ENCODE data around the gene STXBP5. TPM values are rescaled to one million over a fixed set of nuclear protein-coding genes. Genes with fewer than 3 reads are reported as not detected.

The STXBP5 gene
- polyA plus RNA-seq, 1 of the 3 experiments (the other 2 are of a cell fraction) = 9.9 TPM

DNA sequence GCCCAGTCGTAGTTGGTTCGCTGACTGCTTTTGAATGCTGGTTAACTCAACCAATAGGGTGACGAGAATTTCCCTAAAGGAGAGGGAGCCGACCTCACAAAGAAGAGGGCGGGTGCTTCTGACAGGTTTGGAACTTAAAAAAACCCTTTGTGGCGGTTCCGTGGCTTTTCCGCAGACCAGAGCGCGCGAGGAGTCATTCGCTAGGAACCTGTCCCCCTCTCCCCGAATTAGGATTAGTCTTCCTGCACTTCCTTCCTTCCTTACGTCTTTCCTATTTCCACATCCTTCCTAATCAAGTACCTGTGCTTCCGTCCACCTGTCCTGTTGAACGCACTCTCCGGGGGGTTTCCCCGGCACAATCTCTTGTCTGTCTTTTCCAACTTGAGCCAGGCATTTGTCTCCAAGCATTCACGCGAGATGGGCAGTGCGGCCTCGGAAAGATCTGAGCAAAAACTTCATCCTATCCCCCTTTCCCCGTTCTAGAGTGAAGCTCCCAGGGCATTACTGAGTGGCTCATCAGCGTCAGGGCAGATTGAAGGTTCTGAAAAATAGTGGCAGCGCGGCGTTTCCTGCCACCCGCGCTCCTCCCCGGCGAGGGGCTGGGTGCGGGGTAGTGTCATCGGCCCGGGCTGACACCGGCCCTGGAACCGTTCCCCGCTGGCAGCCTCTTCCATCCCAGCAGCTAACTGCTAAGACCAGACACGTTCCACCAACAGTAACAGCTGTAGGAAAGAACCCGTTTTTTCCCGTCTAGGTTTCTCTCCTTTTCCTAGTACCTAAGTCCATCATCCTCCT, 1.5 kb upstream of the STXBP5 start:
- ChIA-PET CTCF (interaction anchor here (0.6 to 2.0 kb wide), 6 partner anchors 10 to 377 kb away, joined by 3 to 6 read pairs (median 4); no protein-coding TSS in a partner anchor), POLR2A (no interaction called here)
- peak; percentile 87 for DNase-seq

More for the DNA sequence above, 1.5 kb upstream of the STXBP5 start:
- Histone ChIP-seq H3K9me2 (no peaks in the 10 kb centered on the region), H4K20me1 (ENCODE audit: insufficient read depth) (peaks cover 19% of the 10 kb centered on the region), H3K9me3 (no peaks in the 10 kb centered on the region), H3K36me3 (replicated peaks in 1 of 2; ENCODE audit: control insufficient read depth in 1 of 2, insufficient read depth in 2 of 2, low read length in 1 of 2) (peaks cover 0 to 5% of the 10 kb centered on the region in 2 experiments), H3K27ac (ENCODE audit: low read depth in 2 of 2, low read length in 1 of 2) (peak overlapping the region; percentile 81 to 95), H3F3A (replicated peaks; ENCODE audit: insufficient read depth) (peaks cover 29% of the 10 kb centered on the region), H3K4me3 (ENCODE audit: low read depth in 2 of 2, low read length in 1 of 2) (peak overlapping the region; percentile 81 to 92), H3K79me2 (ENCODE audit: insufficient read depth) (peaks cover 43% of the 10 kb centered on the region), H3K27me3 (ENCODE audit: insufficient read depth) (no peaks in the 10 kb centered on the region), H2AFZ (ENCODE audit: low read depth) (peak overlapping the region; percentile 99), H3K4me2 (peak overlapping the region; percentile 98), H3K9ac (peak overlapping the region; percentile 78), H3K4me1 (ENCODE audit: control insufficient read depth in 1 of 2, insufficient read depth in 2 of 2, low read depth in 1 of 2, low read length in 1 of 2) (peaks cover 0 to under 1% of the 10 kb centered on the region in 2 experiments; a peak in 2 of 4 replicates)
- under 1% methylated on average over 22 of the region's 40 CpGs for WGBS (ENCODE audit: low lambda C conversion rate)
- TF ChIP-seq, protein P1, sequence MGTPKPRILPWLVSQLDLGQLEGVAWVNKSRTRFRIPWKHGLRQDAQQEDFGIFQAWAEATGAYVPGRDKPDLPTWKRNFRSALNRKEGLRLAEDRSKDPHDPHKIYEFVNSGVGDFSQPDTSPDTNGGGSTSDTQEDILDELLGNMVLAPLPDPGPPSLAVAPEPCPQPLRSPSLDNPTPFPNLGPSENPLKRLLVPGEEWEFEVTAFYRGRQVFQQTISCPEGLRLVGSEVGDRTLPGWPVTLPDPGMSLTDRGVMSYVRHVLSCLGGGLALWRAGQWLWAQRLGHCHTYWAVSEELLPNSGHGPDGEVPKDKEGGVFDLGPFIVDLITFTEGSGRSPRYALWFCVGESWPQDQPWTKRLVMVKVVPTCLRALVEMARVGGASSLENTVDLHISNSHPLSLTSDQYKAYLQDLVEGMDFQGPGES (IDR thresholded peaks at IDR 0.05; ENCODE audit: low read depth, low read length) = peak; percentile 85
- no peak for TF ChIP-seq TEAD4 (IDR thresholded peaks at IDR 0.05; ENCODE audit: borderline replicate concordance, insufficient read depth)
- TF ChIP-seq MEF2A (IDR thresholded peaks at IDR 0.05; ENCODE audit: borderline replicate concordance, low read depth) = no peak
- no peak for TF ChIP-seq RAD21 (IDR thresholded peaks at IDR 0.05; ENCODE audit: low read length)
- TF ChIP-seq RXRA (IDR thresholded peaks at IDR 0.05; ENCODE audit: borderline replicate concordance, low read depth) = no peak
- TF ChIP-seq, protein P2, sequence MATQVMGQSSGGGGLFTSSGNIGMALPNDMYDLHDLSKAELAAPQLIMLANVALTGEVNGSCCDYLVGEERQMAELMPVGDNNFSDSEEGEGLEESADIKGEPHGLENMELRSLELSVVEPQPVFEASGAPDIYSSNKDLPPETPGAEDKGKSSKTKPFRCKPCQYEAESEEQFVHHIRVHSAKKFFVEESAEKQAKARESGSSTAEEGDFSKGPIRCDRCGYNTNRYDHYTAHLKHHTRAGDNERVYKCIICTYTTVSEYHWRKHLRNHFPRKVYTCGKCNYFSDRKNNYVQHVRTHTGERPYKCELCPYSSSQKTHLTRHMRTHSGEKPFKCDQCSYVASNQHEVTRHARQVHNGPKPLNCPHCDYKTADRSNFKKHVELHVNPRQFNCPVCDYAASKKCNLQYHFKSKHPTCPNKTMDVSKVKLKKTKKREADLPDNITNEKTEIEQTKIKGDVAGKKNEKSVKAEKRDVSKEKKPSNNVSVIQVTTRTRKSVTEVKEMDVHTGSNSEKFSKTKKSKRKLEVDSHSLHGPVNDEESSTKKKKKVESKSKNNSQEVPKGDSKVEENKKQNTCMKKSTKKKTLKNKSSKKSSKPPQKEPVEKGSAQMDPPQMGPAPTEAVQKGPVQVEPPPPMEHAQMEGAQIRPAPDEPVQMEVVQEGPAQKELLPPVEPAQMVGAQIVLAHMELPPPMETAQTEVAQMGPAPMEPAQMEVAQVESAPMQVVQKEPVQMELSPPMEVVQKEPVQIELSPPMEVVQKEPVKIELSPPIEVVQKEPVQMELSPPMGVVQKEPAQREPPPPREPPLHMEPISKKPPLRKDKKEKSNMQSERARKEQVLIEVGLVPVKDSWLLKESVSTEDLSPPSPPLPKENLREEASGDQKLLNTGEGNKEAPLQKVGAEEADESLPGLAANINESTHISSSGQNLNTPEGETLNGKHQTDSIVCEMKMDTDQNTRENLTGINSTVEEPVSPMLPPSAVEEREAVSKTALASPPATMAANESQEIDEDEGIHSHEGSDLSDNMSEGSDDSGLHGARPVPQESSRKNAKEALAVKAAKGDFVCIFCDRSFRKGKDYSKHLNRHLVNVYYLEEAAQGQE (IDR thresholded peaks at IDR 0.05; ENCODE audit: low read depth, low read length) = no peak
- TF ChIP-seq GATA2 (CRISPR knock-in tag; IDR thresholded peaks at IDR 0.05) = no peak
- TF ChIP-seq, protein P3, sequence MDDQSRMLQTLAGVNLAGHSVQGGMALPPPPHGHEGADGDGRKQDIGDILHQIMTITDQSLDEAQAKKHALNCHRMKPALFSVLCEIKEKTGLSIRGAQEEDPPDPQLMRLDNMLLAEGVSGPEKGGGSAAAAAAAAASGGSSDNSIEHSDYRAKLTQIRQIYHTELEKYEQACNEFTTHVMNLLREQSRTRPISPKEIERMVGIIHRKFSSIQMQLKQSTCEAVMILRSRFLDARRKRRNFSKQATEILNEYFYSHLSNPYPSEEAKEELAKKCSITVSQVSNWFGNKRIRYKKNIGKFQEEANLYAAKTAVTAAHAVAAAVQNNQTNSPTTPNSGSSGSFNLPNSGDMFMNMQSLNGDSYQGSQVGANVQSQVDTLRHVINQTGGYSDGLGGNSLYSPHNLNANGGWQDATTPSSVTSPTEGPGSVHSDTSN (IDR thresholded peaks at IDR 0.05) = peak; percentile 95
- TF ChIP-seq MXI1 (IDR thresholded peaks at IDR 0.05; ENCODE audit: low read depth, low read length) = 0 out of 2 replicates have a peak, but pooled peaks have one; percentile 9
- no peak for TF ChIP-seq SMC3 (IDR thresholded peaks at IDR 0.05; ENCODE audit: low read depth, low read length)
- TF ChIP-seq USF2 (IDR thresholded peaks at IDR 0.05; ENCODE audit: borderline replicate concordance, low read depth, low read length) = no peak
- TF ChIP-seq TAF1 (IDR thresholded peaks at IDR 0.05; ENCODE audit: borderline replicate concordance, low read depth, low read length) = 0 out of 2 replicates have a peak, but pooled peaks have one; percentile 22
- no peak for TF ChIP-seq FOSL2 (IDR thresholded peaks at IDR 0.05; ENCODE audit: borderline replicate concordance, low read depth)
- TF ChIP-seq EZH2phosphoT487 (IDR thresholded peaks at IDR 0.05; ENCODE audit: borderline replicate concordance, low read depth) = no peak
- TF ChIP-seq, protein P4, sequence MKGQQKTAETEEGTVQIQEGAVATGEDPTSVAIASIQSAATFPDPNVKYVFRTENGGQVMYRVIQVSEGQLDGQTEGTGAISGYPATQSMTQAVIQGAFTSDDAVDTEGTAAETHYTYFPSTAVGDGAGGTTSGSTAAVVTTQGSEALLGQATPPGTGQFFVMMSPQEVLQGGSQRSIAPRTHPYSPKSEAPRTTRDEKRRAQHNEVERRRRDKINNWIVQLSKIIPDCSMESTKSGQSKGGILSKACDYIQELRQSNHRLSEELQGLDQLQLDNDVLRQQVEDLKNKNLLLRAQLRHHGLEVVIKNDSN (IDR thresholded peaks at IDR 0.05; ENCODE audit: borderline replicate concordance, low read depth) = no peak
- peak; percentile 54 for TF ChIP-seq GABPA (IDR thresholded peaks at IDR 0.05; ENCODE audit: low read depth)
- peak; percentile 80 for TF ChIP-seq POLR2AphosphoS5 (IDR thresholded peaks at IDR 0.05; ENCODE audit: low read depth, low read length)
- TF ChIP-seq SIN3A (IDR thresholded peaks at IDR 0.05; ENCODE audit: borderline replicate concordance, low read depth, low read length) = peak; percentile 58; the same call in 1 of the 2 replicates
- no peak for TF ChIP-seq FOXJ3 (CRISPR knock-in tag; IDR thresholded peaks at IDR 0.05)
- TF ChIP-seq CHD2 (IDR thresholded peaks at IDR 0.05; ENCODE audit: low read length, partially characterized antibody) = peak; percentile 75
- TF ChIP-seq, protein P5, sequence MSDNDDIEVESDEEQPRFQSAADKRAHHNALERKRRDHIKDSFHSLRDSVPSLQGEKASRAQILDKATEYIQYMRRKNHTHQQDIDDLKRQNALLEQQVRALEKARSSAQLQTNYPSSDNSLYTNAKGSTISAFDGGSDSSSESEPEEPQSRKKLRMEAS (IDR thresholded peaks at IDR 0.05; ENCODE audit: low read depth) = 0 out of 2 replicates have a peak, but pooled peaks have one; percentile 11
- TF ChIP-seq RCOR1 (IDR thresholded peaks at IDR 0.05; ENCODE audit: low read length) = no peak
- no peak for TF ChIP-seq YY1 (IDR thresholded peaks at IDR 0.05; ENCODE audit: low read depth)
- no peak for TF ChIP-seq JUND (IDR thresholded peaks at IDR 0.05)
- TF ChIP-seq NRF1 (IDR thresholded peaks at IDR 0.05; ENCODE audit: low read depth, low read length) = no peak
- no peak for TF ChIP-seq TCF12 (IDR thresholded peaks at IDR 0.05)

Data from SK-N-SH (cell line).